HL-60 (cell line): ENCODE data around the gene COL25A1.

Source experiments
- DNase-seq, 2 experiments: peaks; one replicate each; pipeline ENCODE4 v3.0.0-alpha.2; 2010 to 2020; ENCODE audit warnings: low read depth in 1 of 2, low spot score in 1 of 2
- H3K27ac ChIP-seq: fragments of 250-450 bp; sonication (Bioruptor Pico); replicated peaks from 2 replicates; pipeline ENCODE4 v1.5.1; 2020; ENCODE audit warnings: mild to moderate bottlenecking, moderate library complexity
- H3K27me3 ChIP-seq: fragments of 250-450 bp; sonication (Bioruptor Pico); 2 replicates; pipeline ENCODE4 v1.5.1; 2021; ENCODE audit warnings: mild to moderate bottlenecking, moderate library complexity; ENCODE audit not compliant: insufficient read depth, poor library complexity, severe bottlenecking
- H3K4me3 ChIP-seq: replicated peaks from 2 replicates; pipeline ENCODE4 v1.5.1; 2011; ENCODE audit warnings: mild to moderate bottlenecking, control low read depth, low read length; ENCODE audit not compliant: insufficient read depth
- CTCF ChIP-seq: IDR thresholded peaks from one replicate; pipeline ENCODE4 v1.5.1; 2011; ENCODE audit warnings: low read length, control low read depth, inconsistent platforms; ENCODE audit not compliant: insufficient read depth
- GABPA ChIP-seq: IDR thresholded peaks from 2 replicates; pipeline ENCODE4 v1.6.1; 2012; ENCODE audit warnings: low read depth
- POLR2AphosphoS5 ChIP-seq: IDR thresholded peaks from 2 replicates; pipeline ENCODE4 v1.6.1; 2012; ENCODE audit warnings: low read depth
- REST ChIP-seq: IDR thresholded peaks from 2 replicates; pipeline ENCODE4 v1.6.1; 2012; ENCODE audit warnings: low read depth; ENCODE audit not compliant: insufficient replicate concordance
- SPI1 ChIP-seq: IDR thresholded peaks from 2 replicates; pipeline ENCODE4 v1.6.1; 2012; ENCODE audit warnings: low read depth, mild to moderate bottlenecking, borderline replicate concordance

COL25A1 gene

GRCh38 chr4:109251396-109251795 is 51.1 kb downstream of the COL25A1 start:
- TF ChIP-seq CTCF (no peak), POLR2AphosphoS5 (no peak), REST (no peak), GABPA (no peak), SPI1 (no peak)
- H3K27me3 ChIP-seq, result no peaks in the 10 kb centered on the region
- H3K4me3 ChIP-seq, result no peak overlapping the region
- no peak for DNase-seq
- H3K27ac ChIP-seq, result no peak overlapping the region

- H3K4me3 ChIP-seq, result no peak overlapping the region
- H3K27ac ChIP-seq, result no peak overlapping the region
- no peaks in the 10 kb centered on the region for H3K27me3 ChIP-seq
- TF ChIP-seq CTCF, result no peak
- TF ChIP-seq SPI1, result no peak
- TF ChIP-seq REST, result no peak
- no peak for TF ChIP-seq POLR2AphosphoS5
- no peak for TF ChIP-seq GABPA
- DNase-seq, result no peak
Observed at GRCh38 chr4:109248322-109248900, 54.0 kb downstream of the COL25A1 start.

- DNase-seq, result no peak
Observed at GRCh38 chr4:109243871-109244270, 58.6 kb downstream of the COL25A1 start.

More at GRCh38 chr4:109243871-109244270, 58.6 kb downstream of the COL25A1 start:
- Histone ChIP-seq H3K27me3 (no peaks in the 10 kb centered on the region), H3K4me3 (no peak overlapping the region), H3K27ac (no peak overlapping the region)
- TF ChIP-seq SPI1, result no peak
- TF ChIP-seq POLR2AphosphoS5, result no peak
- TF ChIP-seq REST, result no peak
- TF ChIP-seq CTCF, result no peak
- TF ChIP-seq GABPA, result no peak
